ENCODE results near the gene CMTR2.

Gene CMTR2

DNA sequence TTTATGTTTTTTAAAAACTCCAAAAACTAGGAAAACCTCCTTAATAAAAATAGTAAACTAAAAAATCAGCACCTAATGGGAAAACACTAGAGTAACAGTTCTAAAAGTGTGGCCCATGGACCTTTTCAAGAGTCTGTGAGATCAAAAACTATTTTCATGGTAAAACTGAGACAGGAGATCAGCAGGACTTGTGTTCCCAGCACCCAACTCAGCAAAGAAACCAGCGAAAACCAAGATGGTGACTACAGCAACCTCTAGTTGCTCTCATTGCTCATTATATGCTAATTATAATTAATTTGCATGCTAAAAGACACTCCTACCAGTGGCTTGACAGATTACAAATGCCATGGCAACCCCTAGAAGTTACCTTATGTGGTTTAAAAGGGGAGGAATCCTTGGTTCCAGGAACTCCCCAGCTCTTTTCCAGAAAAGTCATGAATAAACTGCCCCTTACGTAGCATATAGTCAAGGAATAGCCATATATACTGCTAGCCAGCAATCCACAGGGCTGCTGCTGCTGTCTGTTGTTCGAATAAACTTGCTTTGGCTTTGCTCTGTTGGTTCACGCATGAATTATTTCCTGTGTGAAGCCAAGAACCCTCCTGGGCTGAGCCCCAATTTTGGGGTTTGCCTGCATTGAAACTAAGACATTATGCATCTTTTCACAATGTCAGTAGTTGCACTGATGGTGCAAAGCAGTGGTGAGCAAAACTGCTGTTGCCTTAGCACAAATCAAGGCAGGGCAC lies 12.4 kb downstream of the CMTR2 start:
- DNase-seq (ENCODE audit: low read depth), result no peak
- H3K4me3 ChIP-seq (ENCODE audit: low read length), result no peak overlapping the region
- TF ChIP-seq, protein P1, sequence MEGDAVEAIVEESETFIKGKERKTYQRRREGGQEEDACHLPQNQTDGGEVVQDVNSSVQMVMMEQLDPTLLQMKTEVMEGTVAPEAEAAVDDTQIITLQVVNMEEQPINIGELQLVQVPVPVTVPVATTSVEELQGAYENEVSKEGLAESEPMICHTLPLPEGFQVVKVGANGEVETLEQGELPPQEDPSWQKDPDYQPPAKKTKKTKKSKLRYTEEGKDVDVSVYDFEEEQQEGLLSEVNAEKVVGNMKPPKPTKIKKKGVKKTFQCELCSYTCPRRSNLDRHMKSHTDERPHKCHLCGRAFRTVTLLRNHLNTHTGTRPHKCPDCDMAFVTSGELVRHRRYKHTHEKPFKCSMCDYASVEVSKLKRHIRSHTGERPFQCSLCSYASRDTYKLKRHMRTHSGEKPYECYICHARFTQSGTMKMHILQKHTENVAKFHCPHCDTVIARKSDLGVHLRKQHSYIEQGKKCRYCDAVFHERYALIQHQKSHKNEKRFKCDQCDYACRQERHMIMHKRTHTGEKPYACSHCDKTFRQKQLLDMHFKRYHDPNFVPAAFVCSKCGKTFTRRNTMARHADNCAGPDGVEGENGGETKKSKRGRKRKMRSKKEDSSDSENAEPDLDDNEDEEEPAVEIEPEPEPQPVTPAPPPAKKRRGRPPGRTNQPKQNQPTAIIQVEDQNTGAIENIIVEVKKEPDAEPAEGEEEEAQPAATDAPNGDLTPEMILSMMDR (IDR thresholded peaks at IDR 0.05; ENCODE audit: insufficient read depth, low read depth, low read length, missing control alignments), result no peak

DNA sequence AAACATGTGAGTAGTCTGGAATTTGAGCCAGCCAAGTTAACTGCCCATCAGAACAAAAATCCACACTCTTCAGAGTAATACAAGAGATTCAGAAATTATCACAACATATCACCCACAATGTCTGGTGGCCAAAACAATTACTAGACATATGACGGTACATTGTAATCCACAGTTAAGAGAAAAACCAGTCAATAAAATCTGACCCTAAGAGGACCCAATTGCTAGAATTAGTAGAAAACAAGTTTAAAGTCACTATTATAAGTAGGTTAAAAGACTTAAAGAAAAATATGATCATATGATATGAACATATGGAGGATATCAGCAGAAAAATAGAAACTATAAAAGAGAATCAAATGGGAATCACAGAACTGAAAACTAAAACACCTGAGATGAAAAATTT lies 15.8 kb downstream of the CMTR2 start:
- TF ChIP-seq, protein P1 (IDR thresholded peaks at IDR 0.05; ENCODE audit: insufficient read depth, low read depth, low read length, missing control alignments), result no peak
- H3K4me3 ChIP-seq (ENCODE audit: low read length), result no peak overlapping the region
- DNase-seq (ENCODE audit: low read depth), result no peak

DNA sequence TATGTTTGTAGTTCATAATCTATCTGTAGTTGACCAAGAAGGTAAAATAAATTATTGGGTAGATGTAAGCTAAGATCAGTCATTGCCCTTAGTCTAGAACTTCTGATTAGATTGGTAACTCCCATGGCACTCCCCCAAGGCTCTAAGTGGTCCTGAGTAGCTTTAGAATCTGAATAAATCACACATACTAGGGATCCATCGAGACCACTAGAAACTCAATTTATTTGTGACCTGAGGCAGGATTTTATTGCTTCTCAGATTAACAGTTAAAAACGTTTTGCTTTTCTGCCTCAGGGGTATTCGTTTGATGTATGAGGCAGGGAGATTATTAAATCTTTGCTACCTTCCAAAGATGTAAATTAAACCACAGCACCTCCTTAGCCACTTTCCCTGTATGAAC lies 24.9 kb downstream of the CMTR2 start:
- DNase-seq (ENCODE audit: low read depth), result no peak
- H3K4me3 ChIP-seq (ENCODE audit: low read length), result no peak overlapping the region
- TF ChIP-seq, protein P1 (IDR thresholded peaks at IDR 0.05; ENCODE audit: insufficient read depth, low read depth, low read length, missing control alignments), result no peak

DNA sequence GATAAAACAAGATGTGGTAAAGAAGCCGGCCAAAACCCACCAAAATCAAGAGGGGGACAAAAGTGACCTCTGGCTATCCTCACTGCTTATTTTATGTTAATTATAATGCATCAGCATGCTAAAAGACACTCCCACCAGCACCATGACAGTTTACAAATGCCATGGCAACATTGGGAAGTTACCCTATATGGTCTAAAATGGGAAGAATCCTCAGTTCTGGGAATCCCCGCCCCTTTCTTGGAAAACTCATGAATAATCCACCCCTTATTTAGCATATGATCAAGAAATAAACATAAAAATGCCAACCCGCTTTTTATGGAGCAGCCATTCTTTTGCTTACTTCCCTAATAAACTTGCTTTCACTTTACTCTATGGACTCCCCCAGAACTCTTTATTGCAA lies 25.6 kb downstream of the CMTR2 start:
- TF ChIP-seq, protein P1 (IDR thresholded peaks at IDR 0.05; ENCODE audit: insufficient read depth, low read depth, low read length, missing control alignments), result no peak
- no peak for DNase-seq (ENCODE audit: low read depth)
- no peak overlapping the region for H3K4me3 ChIP-seq (ENCODE audit: low read length)

DNA sequence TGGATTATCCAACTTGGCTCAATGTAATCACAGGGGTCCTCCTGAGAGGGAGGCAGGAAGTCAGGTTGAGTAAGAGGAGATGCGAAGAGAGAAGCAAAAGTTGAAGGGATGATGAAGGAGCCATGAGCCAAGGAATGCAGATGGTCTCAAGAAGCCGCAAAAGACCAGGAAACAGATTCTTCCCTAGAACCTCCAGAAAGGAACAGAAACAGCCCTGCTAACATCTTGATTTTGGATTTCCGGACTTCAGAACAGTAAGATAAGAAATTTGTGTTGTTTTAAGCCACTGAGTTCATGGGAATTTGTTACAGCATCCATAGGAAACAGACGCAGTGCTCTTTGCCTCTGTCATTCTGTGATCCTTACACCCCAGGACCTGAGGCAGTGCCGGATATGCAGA lies 26.8 kb downstream of the CMTR2 start:
- TF ChIP-seq, protein P1 (IDR thresholded peaks at IDR 0.05; ENCODE audit: insufficient read depth, low read depth, low read length, missing control alignments), result no peak
- DNase-seq (ENCODE audit: low read depth), result no peak
- H3K4me3 ChIP-seq (ENCODE audit: low read length), result no peak overlapping the region

DNA sequence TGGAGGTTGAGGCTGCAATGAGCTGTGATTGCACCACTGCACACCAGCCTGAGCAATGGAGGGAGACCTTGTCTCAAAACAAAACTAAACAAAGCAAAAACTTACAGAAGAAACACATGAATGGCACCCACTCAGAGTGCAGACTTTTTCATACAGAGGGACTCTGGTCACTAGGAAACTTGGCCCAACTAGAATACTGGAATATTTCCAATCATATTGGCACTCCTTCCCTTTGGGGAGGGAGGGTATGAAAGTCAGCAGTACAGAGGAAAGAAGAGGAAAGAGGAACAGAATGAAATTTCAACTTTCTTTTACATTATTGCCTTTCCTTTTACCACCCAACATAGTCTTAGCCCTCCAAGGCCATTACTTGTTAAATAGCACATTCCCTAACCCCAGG lies 28.2 kb downstream of the CMTR2 start:
- H3K4me3 ChIP-seq (ENCODE audit: low read length), result no peak overlapping the region
- no peak for DNase-seq (ENCODE audit: low read depth)
- TF ChIP-seq, protein P1 (IDR thresholded peaks at IDR 0.05; ENCODE audit: insufficient read depth, low read depth, low read length, missing control alignments), result no peak

DNA sequence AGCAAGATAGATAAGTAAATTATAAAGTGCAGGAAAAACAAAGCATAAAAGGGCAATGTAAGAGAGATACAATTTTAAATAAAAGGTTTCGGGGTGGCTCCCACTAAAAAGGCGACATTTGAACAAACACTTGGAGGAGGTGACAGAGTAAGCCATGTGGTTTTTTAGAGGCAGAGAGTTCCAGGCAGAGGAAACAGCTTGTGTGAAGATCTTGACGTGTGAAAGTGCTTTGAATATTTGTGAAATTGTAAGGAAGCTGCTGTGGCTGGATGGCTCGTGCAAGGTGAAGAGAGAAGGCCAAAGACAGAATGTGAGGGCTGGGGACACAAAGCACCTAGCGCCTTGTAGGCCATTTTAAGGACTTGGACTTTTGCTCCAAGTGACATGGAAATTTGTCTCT lies 30.1 kb downstream of the CMTR2 start:
- TF ChIP-seq, protein P1 (IDR thresholded peaks at IDR 0.05; ENCODE audit: insufficient read depth, low read depth, low read length, missing control alignments), result no peak
- no peak for DNase-seq (ENCODE audit: low read depth)
- no peak overlapping the region for H3K4me3 ChIP-seq (ENCODE audit: low read length)
